Activated B cell treated with CpG ODN at 0.5 μM for 24 hours (primary cell): ENCODE data around the gene SCEL. TPM values are rescaled to one million over a fixed set of nuclear protein-coding genes. Genes with fewer than 3 reads are reported as not detected.

ENCODE experiments used
- ATAC-seq: fragments of 200-7000 bp; cut with Tn5 transposase; one replicate; pipeline ENCODE4 v1.10.0; 2021; ENCODE audit warnings: low read depth, mild to moderate bottlenecking, moderate library complexity
- CTCF ChIA-PET: fragments of 350-600 bp; sonication (Branson Sonifier 250); formaldehyde crosslinking; loops from one replicate; lab custom pipeline; 2021; ENCODE audit warnings: antibody characterized with exemption; lab: Charles Lee
- POLR2A ChIA-PET: fragments of 350-600 bp; sonication (Branson Sonifier 250); formaldehyde crosslinking; loops from one replicate; lab custom pipeline; 2021; ENCODE audit warnings: antibody characterized with exemption; lab: Charles Lee
- DNase-seq: peaks from one replicate; pipeline ENCODE4 v3.0.0; 2022
- H3K27ac Mint-ChIP-seq: one replicate; pipeline ENCODE4 v1.8.0; 2020; ENCODE audit warnings: mixed read lengths
- H3K27me3 Mint-ChIP-seq: one replicate; pipeline ENCODE4 v1.8.0; 2021; ENCODE audit warnings: mixed read lengths
- H3K36me3 Mint-ChIP-seq: one replicate; pipeline ENCODE4 v1.8.0; 2021; ENCODE audit warnings: low read depth, mixed read lengths
- H3K4me1 Mint-ChIP-seq: one replicate; pipeline ENCODE4 v1.8.0; 2021; ENCODE audit warnings: mixed read lengths
- H3K4me3 Mint-ChIP-seq: one replicate; pipeline ENCODE4 v1.8.0; 2020; ENCODE audit warnings: mild to moderate bottlenecking, mixed read lengths
- H3K9me3 Mint-ChIP-seq: one replicate; pipeline ENCODE4 v1.8.0; 2020; ENCODE audit warnings: mixed read lengths
- CTCF ChIP-seq: fragments of 200-600 bp; IDR thresholded peaks from one replicate; pipeline ENCODE4 v1.8.0; 2022; ENCODE audit warnings: antibody characterized with exemption, mild to moderate bottlenecking
- intact Hi-C: fragments of 100-400 bp; cut with micrococcal nuclease; formaldehyde crosslinking; loops from one replicate; pipeline ENCODE4 v1.15.1; 2024
- total RNA-seq: library from RNA; stranded (reverse); gene quantifications from 2 replicates; pipeline ENCODE4 v1.2.3, GENCODE V29; 2022

Gene SCEL
- total RNA-seq, 1 donor from 2014 or later: not detected

GRCh38 chr13:77584106-77584505, 48.6 kb downstream of the SCEL start:
- H3K36me3 Mint-ChIP-seq: no peaks in the 10 kb centered on the region
- no peak for TF ChIP-seq CTCF
- peaks cover 5% of the 10 kb centered on the region for H3K27me3 Mint-ChIP-seq
- no peaks in the 10 kb centered on the region for H3K9me3 Mint-ChIP-seq
- H3K4me3 Mint-ChIP-seq: no peak overlapping the region
- CTCF ChIA-PET: interaction anchor here (1.8 kb wide), 1 partner anchor 9 kb away, joined by 5 read pairs; no protein-coding TSS in a partner anchor
- intact Hi-C loops: no loop called here
- POLR2A ChIA-PET: no interaction called here
- H3K27ac Mint-ChIP-seq: no peak overlapping the region
- DNase-seq (no peak), ATAC-seq (no peak)
- no peaks in the 10 kb centered on the region for H3K4me1 Mint-ChIP-seq

GRCh38 chr13:77595166-77595810, 59.8 kb downstream of the SCEL start:
- no peak for TF ChIP-seq CTCF
- POLR2A ChIA-PET: no interaction called here
- Mint-ChIP-seq H3K27me3 (peaks cover 13% of the 10 kb centered on the region), H3K4me3 (no peak overlapping the region), H3K9me3 (no peaks in the 10 kb centered on the region), H3K4me1 (no peaks in the 10 kb centered on the region), H3K36me3 (no peaks in the 10 kb centered on the region), H3K27ac (no peak overlapping the region)
- DNase-seq (no peak), ATAC-seq (no peak)
- intact Hi-C loops: no loop called here
- CTCF ChIA-PET: interaction anchor here (1.2 kb wide), 1 partner anchor 158 kb away, joined by 3 read pairs; no protein-coding TSS in a partner anchor

GRCh38 chr13:77596777-77597176, 61.3 kb downstream of the SCEL start:
- ChIA-PET POLR2A (no interaction called here), CTCF (interaction anchor here (0.7 to 1.8 kb wide), 2 partner anchors 152 to 188 kb away, joined by 3 to 5 read pairs; no protein-coding TSS in a partner anchor)
- Mint-ChIP-seq H3K27ac (no peak overlapping the region), H3K4me3 (no peak overlapping the region), H3K36me3 (no peaks in the 10 kb centered on the region), H3K4me1 (no peaks in the 10 kb centered on the region), H3K9me3 (no peaks in the 10 kb centered on the region), H3K27me3 (peaks cover 13% of the 10 kb centered on the region)
- intact Hi-C loops: no loop called here
- ATAC-seq (no peak), DNase-seq (no peak)
- TF ChIP-seq CTCF: no peak

DNA sequence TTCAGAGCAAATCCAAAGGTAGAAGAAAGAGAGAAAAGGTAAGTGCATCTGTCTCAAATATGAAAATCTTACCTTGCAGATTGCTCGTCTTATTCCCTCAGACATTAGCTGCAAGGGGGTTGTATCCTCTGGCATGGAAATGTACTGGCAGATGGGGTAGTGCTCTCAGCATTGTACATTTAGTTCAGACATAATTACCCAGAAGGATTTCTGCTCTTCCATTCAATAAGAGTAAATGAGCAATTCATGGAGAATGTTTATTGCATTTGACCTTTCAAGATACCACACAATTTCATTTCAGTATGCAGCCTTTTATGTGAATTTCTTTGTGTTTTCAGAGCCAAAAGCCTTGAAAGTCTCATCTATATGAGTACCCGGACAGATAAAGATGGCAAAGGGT, 63.8 kb downstream of the SCEL start:
- Mint-ChIP-seq H3K27ac (no peak overlapping the region), H3K36me3 (no peaks in the 10 kb centered on the region), H3K27me3 (peaks cover 2% of the 10 kb centered on the region), H3K4me3 (no peak overlapping the region), H3K9me3 (no peaks in the 10 kb centered on the region), H3K4me1 (no peaks in the 10 kb centered on the region)
- TF ChIP-seq CTCF: no peak
- no peak for ATAC-seq
- intact Hi-C loops: no loop called here
- no peak for DNase-seq
- ChIA-PET POLR2A (no interaction called here), CTCF (no interaction called here)

- Mint-ChIP-seq H3K27ac (no peak overlapping the region), H3K27me3 (peaks cover 4% of the 10 kb centered on the region), H3K36me3 (no peaks in the 10 kb centered on the region), H3K4me3 (no peak overlapping the region), H3K4me1 (no peaks in the 10 kb centered on the region), H3K9me3 (no peaks in the 10 kb centered on the region)
- ChIA-PET CTCF (no interaction called here), POLR2A (no interaction called here)
- intact Hi-C loops: no loop called here
- DNase-seq: no peak
- no peak for ATAC-seq
- TF ChIP-seq CTCF: no peak
These were observed 65.2 kb downstream of the SCEL start for GRCh38 chr13:77600701-77601100.
